ENCODE results near the gene DKC1.
"Not testable (repeated sequence)": the region's sequence is repeated elsewhere in the genome, so short reads cannot be mapped to it uniquely, and the experiment has no call there.

DKC1 gene

DNA sequence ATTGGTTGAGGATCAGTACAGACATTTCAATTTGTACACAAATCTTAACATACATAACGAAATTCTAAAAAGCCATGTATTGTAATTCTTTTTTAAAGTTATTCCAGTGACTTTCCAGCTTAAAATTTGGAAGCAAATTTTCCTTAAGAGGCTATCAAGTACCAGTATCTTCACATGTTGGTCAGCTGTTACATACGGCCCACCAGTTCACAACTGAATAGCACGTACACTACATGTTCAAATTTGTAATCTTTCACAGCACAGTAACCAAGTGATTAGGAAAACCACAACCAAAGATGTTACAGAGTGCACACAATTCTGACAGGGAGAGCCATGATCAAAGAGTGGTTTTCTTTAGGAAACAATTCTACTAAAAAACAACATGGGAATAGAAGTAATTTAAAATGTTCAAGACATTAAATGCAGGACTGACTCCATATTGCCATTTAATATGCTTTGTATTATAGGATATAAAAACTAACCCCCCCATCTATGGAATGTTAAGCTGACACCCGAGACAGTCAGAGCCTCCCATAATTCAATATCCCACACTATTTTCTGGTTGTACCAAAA lies 53.7 kb downstream of the DKC1 start:
- H3K4me1 ChIP-seq (ENCODE audit: control insufficient read depth, insufficient read depth, low read length); H3K4me3 ChIP-seq (ENCODE audit: low read length); H3K9me3 ChIP-seq (ENCODE audit: control insufficient read depth, low read length); H3K36me3 ChIP-seq (ENCODE audit: control insufficient read depth, insufficient read depth, low read length); H3K9ac ChIP-seq (ENCODE audit: low read length); H3K27me3 ChIP-seq (ENCODE audit: control insufficient read depth, insufficient read depth, low read length): not testable (repeated sequence)

- not testable (repeated sequence) for H3K4me3 ChIP-seq (ENCODE audit: low read length); H3K27me3 ChIP-seq (ENCODE audit: control insufficient read depth, insufficient read depth, low read length); H3K36me3 ChIP-seq (ENCODE audit: control insufficient read depth, insufficient read depth, low read length); H3K9me3 ChIP-seq (ENCODE audit: control insufficient read depth, low read length); H3K9ac ChIP-seq (ENCODE audit: low read length); H3K4me1 ChIP-seq (ENCODE audit: control insufficient read depth, insufficient read depth, low read length)
Measured at GRCh38 chrX:154817048-154817618, 54.5 kb downstream of the DKC1 start.

DNA sequence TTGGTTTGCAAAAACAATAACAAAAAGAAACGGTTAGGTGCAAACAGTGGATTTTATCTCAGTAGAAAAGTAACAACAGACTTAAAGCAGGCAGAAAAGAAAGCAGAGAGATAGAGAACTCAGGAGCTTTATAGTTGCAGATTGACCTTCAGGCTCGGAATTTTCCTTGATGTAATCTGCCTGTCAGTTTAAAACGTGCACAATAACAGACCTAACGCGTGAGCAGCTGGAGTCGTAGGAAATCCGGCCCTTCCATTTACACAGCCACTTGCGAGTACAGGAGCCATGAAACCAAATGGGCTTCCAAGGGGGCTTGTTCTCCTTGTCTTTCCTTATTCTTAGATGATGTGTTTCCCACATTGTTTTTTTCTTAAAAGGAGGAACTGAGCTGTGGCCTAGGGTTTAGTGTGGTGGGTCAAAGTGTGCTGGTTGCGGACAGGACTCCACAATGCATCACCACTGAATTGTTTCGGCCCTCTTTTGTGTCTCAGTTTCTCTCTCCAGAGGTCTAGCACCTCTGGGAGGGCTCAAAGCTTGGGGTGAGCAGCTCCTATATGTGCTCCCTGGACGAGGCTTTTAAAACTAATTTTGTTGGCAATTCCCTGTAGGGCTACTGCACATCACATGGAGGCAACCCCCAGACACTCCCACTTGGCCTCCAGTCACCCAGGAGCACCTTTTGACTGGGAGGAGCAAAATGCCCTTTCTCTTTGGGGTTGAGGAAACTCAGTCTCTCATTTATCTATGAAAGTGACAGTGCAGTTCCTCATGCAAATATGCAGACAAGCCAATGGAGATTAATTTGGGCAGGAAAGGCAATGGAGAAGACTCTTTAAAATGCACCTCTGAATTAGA lies 56.5 kb downstream of the DKC1 start:
- Histone ChIP-seq H3K4me3 (ENCODE audit: low read length) (no peak overlapping the region), H3K9ac (ENCODE audit: low read length) (no peak overlapping the region), H3K4me1 (ENCODE audit: control insufficient read depth, insufficient read depth, low read length) (no peaks in the 10 kb centered on the region), H3K27me3 (ENCODE audit: control insufficient read depth, insufficient read depth, low read length) (no peaks in the 10 kb centered on the region), H3K36me3 (ENCODE audit: control insufficient read depth, insufficient read depth, low read length) (no peaks in the 10 kb centered on the region), H3K9me3 (ENCODE audit: control insufficient read depth, low read length) (no peaks in the 10 kb centered on the region)

DNA sequence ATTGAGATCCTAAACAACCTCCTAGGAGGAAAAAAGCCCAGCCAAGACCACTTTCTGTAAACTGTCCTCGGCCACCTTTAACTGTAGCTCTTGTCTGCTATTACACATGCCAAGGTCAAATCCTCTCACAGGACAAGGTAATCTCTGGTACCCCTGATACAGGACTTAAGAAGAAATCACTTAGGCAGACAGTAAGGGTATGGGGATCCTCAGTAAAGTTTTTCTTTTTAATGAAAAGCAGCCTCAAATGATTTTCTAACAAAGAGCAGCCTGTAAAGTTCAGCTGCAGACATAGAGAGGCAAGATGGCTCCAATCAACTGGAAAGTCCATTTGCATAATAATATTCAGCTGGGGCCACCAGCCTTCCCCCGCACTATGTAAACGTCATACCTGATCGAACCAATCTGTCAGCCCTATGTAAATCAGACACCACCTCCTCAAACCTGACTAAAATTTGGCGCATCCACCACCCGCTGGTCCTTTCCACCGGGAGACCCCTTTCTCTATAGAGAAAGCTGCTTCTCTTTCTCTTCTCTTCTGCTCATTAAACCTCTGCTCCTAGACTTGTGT lies 57.2 kb downstream of the DKC1 start:
- Histone ChIP-seq H3K4me3 (ENCODE audit: low read length) (no peak overlapping the region), H3K9me3 (ENCODE audit: control insufficient read depth, low read length) (no peaks in the 10 kb centered on the region), H3K4me1 (ENCODE audit: control insufficient read depth, insufficient read depth, low read length) (no peaks in the 10 kb centered on the region), H3K36me3 (ENCODE audit: control insufficient read depth, insufficient read depth, low read length) (no peaks in the 10 kb centered on the region), H3K9ac (ENCODE audit: low read length) (no peak overlapping the region), H3K27me3 (ENCODE audit: control insufficient read depth, insufficient read depth, low read length) (no peaks in the 10 kb centered on the region)

- Histone ChIP-seq H3K27me3 (ENCODE audit: control insufficient read depth, insufficient read depth, low read length) (no peaks in the 10 kb centered on the region), H3K9me3 (ENCODE audit: control insufficient read depth, low read length) (no peaks in the 10 kb centered on the region), H3K4me1 (ENCODE audit: control insufficient read depth, insufficient read depth, low read length) (no peaks in the 10 kb centered on the region), H3K4me3 (ENCODE audit: low read length) (no peak overlapping the region), H3K36me3 (ENCODE audit: control insufficient read depth, insufficient read depth, low read length) (no peaks in the 10 kb centered on the region), H3K9ac (ENCODE audit: low read length) (no peak overlapping the region)
Measured at GRCh38 chrX:154821523-154821922, 58.9 kb downstream of the DKC1 start.

DNA sequence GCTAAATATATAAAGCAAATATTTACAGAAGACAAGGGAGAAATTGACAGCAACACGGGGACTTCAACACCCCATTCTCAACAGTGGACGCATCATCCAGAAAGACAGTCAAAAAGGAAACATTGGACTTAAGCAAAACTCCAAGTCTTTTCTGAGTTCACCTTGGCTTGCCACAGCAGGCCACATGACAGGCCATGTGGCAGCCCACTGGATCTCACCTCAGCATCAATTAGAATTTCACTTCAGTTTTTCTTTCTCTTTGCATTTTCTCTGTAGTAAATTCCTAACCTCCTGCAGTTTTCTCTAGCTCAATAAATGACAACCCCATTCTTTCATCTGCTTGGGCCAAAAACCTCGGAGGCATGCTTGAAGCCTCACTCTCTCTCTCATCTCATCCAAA lies 59.4 kb downstream of the DKC1 start:
- H3K4me1 ChIP-seq (ENCODE audit: control insufficient read depth, insufficient read depth, low read length) = no peaks in the 10 kb centered on the region
- no peaks in the 10 kb centered on the region for H3K36me3 ChIP-seq (ENCODE audit: control insufficient read depth, insufficient read depth, low read length)
- no peaks in the 10 kb centered on the region for H3K27me3 ChIP-seq (ENCODE audit: control insufficient read depth, insufficient read depth, low read length)
- no peaks in the 10 kb centered on the region for H3K9me3 ChIP-seq (ENCODE audit: control insufficient read depth, low read length)
- H3K4me3 ChIP-seq (ENCODE audit: low read length) = no peak overlapping the region
- no peak overlapping the region for H3K9ac ChIP-seq (ENCODE audit: low read length)

DNA sequence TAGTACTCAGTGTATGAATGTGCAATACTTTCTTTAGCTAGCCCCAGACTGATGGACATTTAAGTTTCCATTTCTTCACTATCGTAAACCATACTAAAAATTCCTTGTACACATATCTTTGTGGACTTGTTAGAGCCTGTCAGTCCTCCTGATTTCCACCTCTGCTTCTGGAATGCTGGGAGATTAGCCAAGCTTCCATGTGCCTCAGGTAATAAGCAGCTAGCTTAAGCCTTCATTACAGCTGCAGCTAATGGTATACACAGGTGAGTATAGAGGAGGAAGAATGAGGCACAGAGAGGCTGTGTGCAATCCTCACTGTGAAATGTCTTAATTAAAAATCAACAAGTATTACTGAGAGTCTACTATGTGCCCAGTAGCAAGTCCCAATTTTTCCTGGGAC lies 62.0 kb downstream of the DKC1 start:
- no peaks in the 10 kb centered on the region for H3K9me3 ChIP-seq (ENCODE audit: control insufficient read depth, low read length)
- H3K4me3 ChIP-seq (ENCODE audit: low read length) = no peak overlapping the region
- no peaks in the 10 kb centered on the region for H3K36me3 ChIP-seq (ENCODE audit: control insufficient read depth, insufficient read depth, low read length)
- no peak overlapping the region for H3K9ac ChIP-seq (ENCODE audit: low read length)
- no peaks in the 10 kb centered on the region for H3K4me1 ChIP-seq (ENCODE audit: control insufficient read depth, insufficient read depth, low read length)
- H3K27me3 ChIP-seq (ENCODE audit: control insufficient read depth, insufficient read depth, low read length) = no peaks in the 10 kb centered on the region

DNA sequence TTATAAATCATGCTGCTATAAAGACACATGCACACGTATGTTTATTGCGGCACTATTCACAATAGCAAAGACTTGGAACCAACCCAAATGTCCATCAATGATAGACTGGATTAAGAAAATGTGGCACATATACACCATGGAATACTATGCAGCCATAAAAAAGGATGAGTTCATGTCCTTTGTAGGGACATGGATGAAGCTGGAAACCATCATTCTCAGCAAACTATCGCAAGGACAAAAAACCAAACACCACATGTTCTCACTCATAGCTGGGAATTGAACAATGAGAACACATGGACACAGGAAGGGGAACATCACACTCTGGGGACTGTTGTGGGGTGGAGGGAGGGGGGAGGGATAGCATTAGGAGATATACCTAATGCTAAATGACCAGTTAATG lies 62.9 kb downstream of the DKC1 start:
- not testable (repeated sequence) for H3K4me1 ChIP-seq (ENCODE audit: control insufficient read depth, insufficient read depth, low read length); H3K36me3 ChIP-seq (ENCODE audit: control insufficient read depth, insufficient read depth, low read length); H3K27me3 ChIP-seq (ENCODE audit: control insufficient read depth, insufficient read depth, low read length); H3K4me3 ChIP-seq (ENCODE audit: low read length); H3K9ac ChIP-seq (ENCODE audit: low read length); H3K9me3 ChIP-seq (ENCODE audit: control insufficient read depth, low read length)

All from mucosa of stomach (tissue), 1 donor.